Endothelial cell (in vitro differentiated cells): ENCODE measurements around the gene VRK3. TPM values are rescaled to one million over a fixed set of nuclear protein-coding genes. Genes with fewer than 3 reads are reported as not detected.
"Not testable (repeated sequence)": the region's sequence is repeated elsewhere in the genome, so short reads cannot be mapped to it uniquely, and the experiment has no call there.

ENCODE experiments used
- DNase-seq: peaks from one replicate; pipeline ENCODE4 v3.0.0; 2021; ENCODE audit warnings: low spot score
- H3K27ac Mint-ChIP-seq: one replicate; pipeline ENCODE4 v1.8.0; 2021; ENCODE audit warnings: mixed read lengths, inconsistent platforms; ENCODE audit not compliant: unreplicated experiment
- H3K27me3 Mint-ChIP-seq: one replicate; pipeline ENCODE4 v1.8.0; 2021; ENCODE audit warnings: mild to moderate bottlenecking, moderate library complexity, mixed read lengths, inconsistent platforms; ENCODE audit not compliant: unreplicated experiment
- H3K36me3 Mint-ChIP-seq: one replicate; pipeline ENCODE4 v1.8.0; 2021; ENCODE audit warnings: mild to moderate bottlenecking, low read depth, mixed read lengths, inconsistent platforms; ENCODE audit not compliant: unreplicated experiment
- H3K4me1 Mint-ChIP-seq: one replicate; pipeline ENCODE4 v1.8.0; 2021; ENCODE audit warnings: mild to moderate bottlenecking, mixed read lengths, inconsistent platforms; ENCODE audit not compliant: unreplicated experiment
- H3K4me3 Mint-ChIP-seq: one replicate; pipeline ENCODE4 v1.8.0; 2021; ENCODE audit warnings: mild to moderate bottlenecking, mixed read lengths, inconsistent platforms; ENCODE audit not compliant: unreplicated experiment
- H3K9me3 Mint-ChIP-seq: one replicate; pipeline ENCODE4 v1.8.0; 2021; ENCODE audit warnings: mixed read lengths, inconsistent platforms; ENCODE audit not compliant: unreplicated experiment
- CTCF ChIP-seq: fragments of 200-600 bp; sonication (generic); IDR thresholded peaks from one replicate; pipeline ENCODE4 v1.5.0; 2021; ENCODE audit warnings: antibody characterized with exemption; ENCODE audit not compliant: unreplicated experiment
- total RNA-seq: library from RNA; stranded (reverse); fragmentation: NEBNext Ultra II Directional; extraction: Animal tissue kit (Norgen Biotek cat#: 25700); gene quantifications from one replicate; pipeline ENCODE4 v1.2.1, GENCODE V29; 2021; ENCODE audit not compliant: unreplicated experiment

Gene VRK3
- total RNA-seq, 1 donor from 2014 or later: 51.2 TPM

GRCh38 chr19:49972841-49973240 lies 52.3 kb downstream of the VRK3 start:
- no peak overlapping the region for H3K4me3 Mint-ChIP-seq
- H3K36me3 Mint-ChIP-seq: peaks cover 5% of the 10 kb centered on the region
- TF ChIP-seq CTCF: no peak
- no peak overlapping the region for H3K27ac Mint-ChIP-seq
- H3K4me1 Mint-ChIP-seq: no peaks in the 10 kb centered on the region
- peaks cover 8% of the 10 kb centered on the region for H3K27me3 Mint-ChIP-seq
- DNase-seq: no peak
- H3K9me3 Mint-ChIP-seq: no peaks in the 10 kb centered on the region

GRCh38 chr19:49971991-49972411 lies 53.2 kb downstream of the VRK3 start:
- no peak for DNase-seq
- Mint-ChIP-seq H3K4me3 (no peak overlapping the region), H3K36me3 (peaks cover 5% of the 10 kb centered on the region), H3K27ac (no peak overlapping the region), H3K9me3 (no peaks in the 10 kb centered on the region), H3K27me3 (peaks cover 8% of the 10 kb centered on the region), H3K4me1 (no peaks in the 10 kb centered on the region)
- no peak for TF ChIP-seq CTCF

GRCh38 chr19:49969355-49969754 lies 55.8 kb downstream of the VRK3 start:
- not testable (repeated sequence) for H3K4me3 Mint-ChIP-seq, H3K36me3 Mint-ChIP-seq, H3K27ac Mint-ChIP-seq, DNase-seq, H3K9me3 Mint-ChIP-seq, H3K4me1 Mint-ChIP-seq
- H3K27me3 Mint-ChIP-seq: peaks cover 11% of the 10 kb centered on the region

- Mint-ChIP-seq H3K27me3 (peaks cover 7% of the 10 kb centered on the region), H3K9me3 (no peaks in the 10 kb centered on the region), H3K4me1 (no peaks in the 10 kb centered on the region), H3K27ac (no peak overlapping the region), H3K36me3 (no peaks in the 10 kb centered on the region), H3K4me3 (no peak overlapping the region)
- DNase-seq: no peak
- TF ChIP-seq CTCF: no peak
Observed at GRCh38 chr19:49968279-49968922, 56.8 kb downstream of the VRK3 start.

GRCh38 chr19:49960980-49961379 lies 64.2 kb downstream of the VRK3 start, which contains the start of gene SIGLEC11:
SIGLEC11 (minus strand) TSS chr19:49961172; CDS start chr19:49961081, 91 bp downstream.
- H3K36me3 Mint-ChIP-seq, H3K4me3 Mint-ChIP-seq, H3K9me3 Mint-ChIP-seq, DNase-seq, H3K27ac Mint-ChIP-seq, H3K27me3 Mint-ChIP-seq, H3K4me1 Mint-ChIP-seq: not testable (repeated sequence)

GRCh38 chr19:49959892-49960291 lies 65.3 kb downstream of the VRK3 start:
- not testable (repeated sequence) for H3K36me3 Mint-ChIP-seq

GRCh38 chr19:49958596-49958995 lies 66.6 kb downstream of the VRK3 start:
- not testable (repeated sequence) for H3K27ac Mint-ChIP-seq, H3K27me3 Mint-ChIP-seq, DNase-seq, H3K9me3 Mint-ChIP-seq, H3K36me3 Mint-ChIP-seq, H3K4me3 Mint-ChIP-seq
- peaks cover 15% of the 10 kb centered on the region for H3K4me1 Mint-ChIP-seq

More at GRCh38 chr19:49959892-49960291, 65.3 kb downstream of the VRK3 start:
- H3K27me3 Mint-ChIP-seq, H3K9me3 Mint-ChIP-seq, H3K27ac Mint-ChIP-seq, H3K4me3 Mint-ChIP-seq, DNase-seq, H3K4me1 Mint-ChIP-seq: not testable (repeated sequence)

- DNase-seq, H3K27ac Mint-ChIP-seq, H3K9me3 Mint-ChIP-seq, H3K27me3 Mint-ChIP-seq, H3K36me3 Mint-ChIP-seq, H3K4me3 Mint-ChIP-seq: not testable (repeated sequence)
- H3K4me1 Mint-ChIP-seq: peaks cover 16% of the 10 kb centered on the region
Observed at GRCh38 chr19:49958144-49958543, 67.0 kb downstream of the VRK3 start.
